SK-N-SH (cell line): ENCODE data around the gene RNF217. TPM values are rescaled to one million over a fixed set of nuclear protein-coding genes. Genes with fewer than 3 reads are reported as not detected.

Experiments used
- CTCF ChIA-PET: fragments of 300-600, 350-600 bp; formaldehyde crosslinking; extraction: SDS; loops from one replicate; lab custom pipeline; 2021; lab: Yijun Ruan, JAX
- POLR2A ChIA-PET: fragments of 350-600 bp; sonication (Branson Sonifier 250); formaldehyde crosslinking; extraction: SDS; loops from one replicate; lab custom pipeline; 2020; ENCODE audit warnings: antibody characterized with exemption, inconsistent platforms; lab: Yijun Ruan, JAX
- DNase-seq: peaks from one replicate; pipeline ENCODE4 v3.0.0; 2012
- H2AFZ ChIP-seq: fragments of 200-600 bp; sonication (generic); 2 replicates; pipeline ENCODE4 v1.8.1; 2016; ENCODE audit warnings: antibody characterized with exemption, mild to moderate bottlenecking, low read depth
- H3F3A ChIP-seq: fragments of 200-600 bp; sonication (generic); replicated peaks from 2 replicates; pipeline ENCODE3; 2016; ENCODE audit warnings: antibody characterized with exemption, mild to moderate bottlenecking; ENCODE audit not compliant: insufficient read depth
- H3K27ac ChIP-seq, 2 experiments: fragments of 200-500 bp in 1 of 2; fragments of 200-600 bp in 1 of 2; sonication (Bioruptor generic) in 1 of 2; sonication (generic), shearing (Covaris generic) in 1 of 2; 2 replicates each; pipeline versions ENCODE4 v1.5.1 to v1.6.1; 2014 to 2016; ENCODE audit warnings: low read depth in 2 of 2, inconsistent platforms in 1 of 2, low read length in 1 of 2, mild to moderate bottlenecking in 1 of 2, mixed read lengths in 1 of 2
- H3K27me3 ChIP-seq: fragments of 200-600 bp; sonication (generic), shearing (Covaris generic); 2 replicates; pipeline ENCODE4 v1.6.1; 2016; ENCODE audit warnings: mixed run types; ENCODE audit not compliant: insufficient read depth
- H3K36me3 ChIP-seq, 2 experiments: fragments of 200-500 bp in 1 of 2; fragments of 200-600 bp in 1 of 2; sonication (Bioruptor generic) in 1 of 2; sonication (generic) in 1 of 2; replicated peaks in 1 of 2; 2 replicates each; pipeline versions ENCODE3 to v1.5.1; 2014 to 2016; ENCODE audit warnings: low read length in 1 of 2, mild to moderate bottlenecking in 1 of 2; ENCODE audit not compliant: insufficient read depth in 2 of 2, control insufficient read depth in 1 of 2
- H3K4me1 ChIP-seq, 2 experiments: fragments of 200-500 bp in 1 of 2; fragments of 200-600 bp in 1 of 2; sonication (Bioruptor generic) in 1 of 2; sonication (generic), shearing (Covaris generic) in 1 of 2; 2 replicates each; pipeline versions ENCODE4 v1.5.1 to v1.6.1; 2014 to 2016; ENCODE audit warnings: low read depth in 1 of 2, low read length in 1 of 2, mixed run types in 1 of 2; ENCODE audit not compliant: insufficient read depth in 2 of 2, control insufficient read depth in 1 of 2
- H3K4me2 ChIP-seq: fragments of 200-600 bp; sonication (generic), shearing (Covaris generic); 2 replicates; pipeline ENCODE4 v1.6.1; 2017; ENCODE audit warnings: mixed run types
- H3K4me3 ChIP-seq, 2 experiments: fragments of 200-500 bp in 1 of 2; fragments of 200-600 bp in 1 of 2; sonication (Bioruptor generic) in 1 of 2; sonication (generic), shearing (Covaris generic) in 1 of 2; 2 replicates each; pipeline versions ENCODE4 v1.5.1 to v1.8.1; 2014 to 2016; ENCODE audit warnings: low read depth in 2 of 2, inconsistent platforms in 1 of 2, low read length in 1 of 2, mild to moderate bottlenecking in 1 of 2, mixed read lengths in 1 of 2, moderate library complexity in 1 of 2
- H3K79me2 ChIP-seq: fragments of 200-600 bp; sonication (generic); 2 replicates; pipeline ENCODE4 v1.8.1; 2017; ENCODE audit warnings: mild to moderate bottlenecking; ENCODE audit not compliant: insufficient read depth
- H3K9ac ChIP-seq: fragments of 200-600 bp; sonication (generic); 2 replicates; pipeline ENCODE4 v1.6.1; 2017; ENCODE audit warnings: mixed run types
- H3K9me2 ChIP-seq: fragments of 200-600 bp; sonication (generic); 2 replicates; pipeline ENCODE4 v1.6.1; 2017; ENCODE audit warnings: mixed run types
- H3K9me3 ChIP-seq: fragments of 200-600 bp; sonication (generic); 2 replicates; pipeline ENCODE4 v1.6.1; 2017; ENCODE audit warnings: mixed run types, mild to moderate bottlenecking, moderate library complexity
- H4K20me1 ChIP-seq: fragments of 200-600 bp; sonication (generic); 2 replicates; pipeline ENCODE4 v1.6.1; 2017; ENCODE audit warnings: mild to moderate bottlenecking, mixed run types; ENCODE audit not compliant: insufficient read depth
- CTCF ChIP-seq: fragments of 200-600 bp; sonication (generic); IDR thresholded peaks from 2 replicates; pipeline ENCODE4 v1.6.1; 2017; ENCODE audit warnings: antibody characterized with exemption, mild to moderate bottlenecking, moderate library complexity
- ELF1 ChIP-seq: IDR thresholded peaks from 2 replicates; pipeline ENCODE4 v1.4.0; 2012
- FOXM1 ChIP-seq: IDR thresholded peaks from 2 replicates; pipeline ENCODE4 v1.4.0; 2012; ENCODE audit warnings: low read depth, mild to moderate bottlenecking
- JUND ChIP-seq: IDR thresholded peaks from 2 replicates; pipeline ENCODE4 v1.4.0; 2012
- NRF1 ChIP-seq: IDR thresholded peaks from 2 replicates; pipeline ENCODE4 v1.6.1; 2012; ENCODE audit warnings: low read depth, mild to moderate bottlenecking, low read length
- POLR2AphosphoS5 ChIP-seq: IDR thresholded peaks from 2 replicates; pipeline ENCODE4 v1.6.1; 2012; ENCODE audit warnings: low read depth, low read length
- RXRA ChIP-seq: IDR thresholded peaks from 2 replicates; pipeline ENCODE4 v1.4.0; 2012; ENCODE audit warnings: low read depth, mild to moderate bottlenecking, borderline replicate concordance
- TAF1 ChIP-seq: IDR thresholded peaks from 2 replicates; pipeline ENCODE4 v1.6.1; 2012; ENCODE audit warnings: low read depth, mild to moderate bottlenecking, low read length, moderate library complexity, borderline replicate concordance
- TCF12 ChIP-seq: IDR thresholded peaks from 2 replicates; pipeline ENCODE4 v1.4.0; 2012
- TEAD4 ChIP-seq: IDR thresholded peaks from 2 replicates; pipeline ENCODE4 v1.4.0; 2012; ENCODE audit warnings: mild to moderate bottlenecking, borderline replicate concordance; ENCODE audit not compliant: insufficient read depth
- WGBS: methylation state at CpG from one replicate; pipeline ENCODE4 v1.1.6; 2017; ENCODE audit warnings: low lambda C conversion rate; 5-methylcytosine and 5-hydroxymethylcytosine counted together
- polyA plus RNA-seq, 3 experiments: library from polyadenylated mRNA; depleted of rRNA; stranded (reverse); fragments of >200 nt; gene quantifications; 2 replicates each; pipeline ENCODE4 v1.2.3, GENCODE V29; 2012
- TF ChIP-seq, protein P1 (sequence below): fragments of 150-350 bp; IDR thresholded peaks from 2 replicates; pipeline ENCODE4 v1.6.1; 2017; ENCODE audit warnings: antibody characterized with exemption, low read length, low read depth, borderline replicate concordance
- TF ChIP-seq, protein P2 (sequence below): IDR thresholded peaks from 2 replicates; pipeline ENCODE4 v1.6.1; 2012; ENCODE audit warnings: mild to moderate bottlenecking, low read depth, low read length, moderate library complexity
- TF ChIP-seq, protein P3 (sequence below): IDR thresholded peaks from 2 replicates; pipeline ENCODE4; 2012
- TF ChIP-seq, protein P4 (sequence below): IDR thresholded peaks from 2 replicates; pipeline ENCODE4 v1.4.0; 2012; ENCODE audit warnings: low read depth, borderline replicate concordance

Gene RNF217
- polyA plus RNA-seq, 1 of the 3 experiments (the other 2 are of a cell fraction) = 0.28 TPM

GRCh38 chr6:125121894-125122293, 159.7 kb downstream of the RNF217 start:
- Histone ChIP-seq H2AFZ (no peak overlapping the region), H3K4me1 (no peaks in the 10 kb centered on the region; a peak in 1 of 4 replicates), H3K27ac (no peak overlapping the region), H4K20me1 (no peaks in the 10 kb centered on the region), H3K9ac (no peak overlapping the region), H3K27me3 (no peaks in the 10 kb centered on the region; the same call in 1 of the 2 replicates), H3F3A (no peaks in the 10 kb centered on the region), H3K9me2 (no peaks in the 10 kb centered on the region), H3K79me2 (no peaks in the 10 kb centered on the region), H3K36me3 (no peaks in the 10 kb centered on the region), H3K4me3 (no peak overlapping the region), H3K9me3 (no peaks in the 10 kb centered on the region), H3K4me2 (no peak overlapping the region)
- POLR2A ChIA-PET = no interaction called here
- 0% methylated on average over 1 of the region's 1 CpG for WGBS
- TF ChIP-seq, protein P1, sequence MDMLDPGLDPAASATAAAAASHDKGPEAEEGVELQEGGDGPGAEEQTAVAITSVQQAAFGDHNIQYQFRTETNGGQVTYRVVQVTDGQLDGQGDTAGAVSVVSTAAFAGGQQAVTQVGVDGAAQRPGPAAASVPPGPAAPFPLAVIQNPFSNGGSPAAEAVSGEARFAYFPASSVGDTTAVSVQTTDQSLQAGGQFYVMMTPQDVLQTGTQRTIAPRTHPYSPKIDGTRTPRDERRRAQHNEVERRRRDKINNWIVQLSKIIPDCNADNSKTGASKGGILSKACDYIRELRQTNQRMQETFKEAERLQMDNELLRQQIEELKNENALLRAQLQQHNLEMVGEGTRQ = no peak
- TF ChIP-seq JUND = no peak
- TF ChIP-seq TAF1 = no peak
- TF ChIP-seq TEAD4 = no peak
- no peak for TF ChIP-seq TCF12
- no peak for TF ChIP-seq ELF1
- TF ChIP-seq NRF1 = no peak
- no peak for TF ChIP-seq RXRA
- TF ChIP-seq FOXM1 = no peak
- TF ChIP-seq, protein P2, sequence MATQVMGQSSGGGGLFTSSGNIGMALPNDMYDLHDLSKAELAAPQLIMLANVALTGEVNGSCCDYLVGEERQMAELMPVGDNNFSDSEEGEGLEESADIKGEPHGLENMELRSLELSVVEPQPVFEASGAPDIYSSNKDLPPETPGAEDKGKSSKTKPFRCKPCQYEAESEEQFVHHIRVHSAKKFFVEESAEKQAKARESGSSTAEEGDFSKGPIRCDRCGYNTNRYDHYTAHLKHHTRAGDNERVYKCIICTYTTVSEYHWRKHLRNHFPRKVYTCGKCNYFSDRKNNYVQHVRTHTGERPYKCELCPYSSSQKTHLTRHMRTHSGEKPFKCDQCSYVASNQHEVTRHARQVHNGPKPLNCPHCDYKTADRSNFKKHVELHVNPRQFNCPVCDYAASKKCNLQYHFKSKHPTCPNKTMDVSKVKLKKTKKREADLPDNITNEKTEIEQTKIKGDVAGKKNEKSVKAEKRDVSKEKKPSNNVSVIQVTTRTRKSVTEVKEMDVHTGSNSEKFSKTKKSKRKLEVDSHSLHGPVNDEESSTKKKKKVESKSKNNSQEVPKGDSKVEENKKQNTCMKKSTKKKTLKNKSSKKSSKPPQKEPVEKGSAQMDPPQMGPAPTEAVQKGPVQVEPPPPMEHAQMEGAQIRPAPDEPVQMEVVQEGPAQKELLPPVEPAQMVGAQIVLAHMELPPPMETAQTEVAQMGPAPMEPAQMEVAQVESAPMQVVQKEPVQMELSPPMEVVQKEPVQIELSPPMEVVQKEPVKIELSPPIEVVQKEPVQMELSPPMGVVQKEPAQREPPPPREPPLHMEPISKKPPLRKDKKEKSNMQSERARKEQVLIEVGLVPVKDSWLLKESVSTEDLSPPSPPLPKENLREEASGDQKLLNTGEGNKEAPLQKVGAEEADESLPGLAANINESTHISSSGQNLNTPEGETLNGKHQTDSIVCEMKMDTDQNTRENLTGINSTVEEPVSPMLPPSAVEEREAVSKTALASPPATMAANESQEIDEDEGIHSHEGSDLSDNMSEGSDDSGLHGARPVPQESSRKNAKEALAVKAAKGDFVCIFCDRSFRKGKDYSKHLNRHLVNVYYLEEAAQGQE = no peak
- TF ChIP-seq POLR2AphosphoS5 = no peak
- TF ChIP-seq, protein P3, sequence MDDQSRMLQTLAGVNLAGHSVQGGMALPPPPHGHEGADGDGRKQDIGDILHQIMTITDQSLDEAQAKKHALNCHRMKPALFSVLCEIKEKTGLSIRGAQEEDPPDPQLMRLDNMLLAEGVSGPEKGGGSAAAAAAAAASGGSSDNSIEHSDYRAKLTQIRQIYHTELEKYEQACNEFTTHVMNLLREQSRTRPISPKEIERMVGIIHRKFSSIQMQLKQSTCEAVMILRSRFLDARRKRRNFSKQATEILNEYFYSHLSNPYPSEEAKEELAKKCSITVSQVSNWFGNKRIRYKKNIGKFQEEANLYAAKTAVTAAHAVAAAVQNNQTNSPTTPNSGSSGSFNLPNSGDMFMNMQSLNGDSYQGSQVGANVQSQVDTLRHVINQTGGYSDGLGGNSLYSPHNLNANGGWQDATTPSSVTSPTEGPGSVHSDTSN = no peak
- TF ChIP-seq, protein P4, sequence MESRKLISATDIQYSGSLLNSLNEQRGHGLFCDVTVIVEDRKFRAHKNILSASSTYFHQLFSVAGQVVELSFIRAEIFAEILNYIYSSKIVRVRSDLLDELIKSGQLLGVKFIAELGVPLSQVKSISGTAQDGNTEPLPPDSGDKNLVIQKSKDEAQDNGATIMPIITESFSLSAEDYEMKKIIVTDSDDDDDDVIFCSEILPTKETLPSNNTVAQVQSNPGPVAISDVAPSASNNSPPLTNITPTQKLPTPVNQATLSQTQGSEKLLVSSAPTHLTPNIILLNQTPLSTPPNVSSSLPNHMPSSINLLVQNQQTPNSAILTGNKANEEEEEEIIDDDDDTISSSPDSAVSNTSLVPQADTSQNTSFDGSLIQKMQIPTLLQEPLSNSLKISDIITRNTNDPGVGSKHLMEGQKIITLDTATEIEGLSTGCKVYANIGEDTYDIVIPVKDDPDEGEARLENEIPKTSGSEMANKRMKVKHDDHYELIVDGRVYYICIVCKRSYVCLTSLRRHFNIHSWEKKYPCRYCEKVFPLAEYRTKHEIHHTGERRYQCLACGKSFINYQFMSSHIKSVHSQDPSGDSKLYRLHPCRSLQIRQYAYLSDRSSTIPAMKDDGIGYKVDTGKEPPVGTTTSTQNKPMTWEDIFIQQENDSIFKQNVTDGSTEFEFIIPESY = no peak
- no peak for TF ChIP-seq CTCF
- CTCF ChIA-PET = no interaction called here
- DNase-seq = no peak
